Activated T-cell treated with anti-CD3 and anti-CD28 coated beads for 48 hours (primary cell): Measurements from ENCODE around the gene SNTG2.
"Not testable (repeated sequence)": the region's sequence is repeated elsewhere in the genome, so short reads cannot be mapped to it uniquely, and the experiment has no call there.

Source experiments
- DNase-seq: peaks from one replicate; pipeline ENCODE4 v3.0.0-alpha.2; 2020; ENCODE audit warnings: low read depth

The SNTG2 gene

GRCh38 chr2:950080-950966 is at the start of gene SNTG2:
Gene SNTG2, plus strand, starts transcription at chr2:950849. Its CDS starts 148 bp downstream, at chr2:950997.
- peak; percentile 61 for DNase-seq

DNA sequence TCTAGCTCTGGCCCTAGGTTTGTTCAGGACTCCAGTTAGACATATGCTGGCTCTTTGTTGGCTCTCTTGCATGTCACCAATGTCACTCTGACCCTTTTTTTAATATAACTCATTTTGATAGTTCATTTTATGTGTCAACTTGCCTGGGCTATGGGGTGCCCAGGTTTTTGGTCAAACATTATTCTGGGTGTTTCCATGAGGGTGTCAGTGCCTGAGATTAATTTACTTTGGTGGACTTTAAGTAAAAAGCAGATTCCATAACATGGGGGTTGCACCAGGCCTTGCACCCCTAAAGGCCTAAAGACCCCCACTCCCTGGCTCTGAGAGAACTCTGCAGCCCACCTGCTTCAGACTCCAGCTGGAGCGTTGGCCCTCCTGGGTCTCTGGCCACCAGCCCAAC is 48.1 kb upstream of the SNTG2 start:
- DNase-seq, result no peak

DNA sequence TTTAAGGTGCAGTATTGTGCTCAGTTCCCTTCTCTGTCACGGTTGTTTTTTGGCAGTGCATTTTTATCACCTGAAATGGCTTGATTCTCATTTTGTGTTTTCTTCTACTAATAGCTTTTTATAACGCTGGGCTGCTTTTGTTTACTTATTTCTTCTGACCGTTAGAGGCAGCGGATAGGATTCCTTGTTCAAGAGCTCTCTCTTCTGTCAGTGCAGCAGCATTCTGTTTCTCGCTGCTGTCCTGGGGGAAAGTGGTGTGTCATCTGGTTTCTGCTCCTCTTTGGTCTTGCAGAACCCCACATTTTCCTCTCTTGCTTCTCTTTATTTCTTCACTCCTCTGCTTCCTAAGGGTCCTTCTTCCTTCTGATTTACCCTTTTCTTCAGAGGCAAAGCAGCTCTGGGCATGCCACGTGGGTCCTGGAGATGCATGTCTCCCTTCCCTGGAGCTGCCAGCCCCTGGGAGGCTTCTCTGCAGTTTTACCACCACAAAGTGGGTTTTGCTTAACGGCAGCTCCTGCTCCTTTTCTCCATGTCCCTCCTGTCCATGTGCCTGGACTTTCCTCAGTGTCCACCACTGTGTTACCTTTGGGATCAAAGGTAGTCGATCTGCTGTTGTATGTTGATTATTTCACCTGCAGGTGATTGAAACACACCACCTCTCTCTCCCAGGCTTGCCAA is 47.3 kb upstream of the SNTG2 start:
- no peak for DNase-seq

DNA sequence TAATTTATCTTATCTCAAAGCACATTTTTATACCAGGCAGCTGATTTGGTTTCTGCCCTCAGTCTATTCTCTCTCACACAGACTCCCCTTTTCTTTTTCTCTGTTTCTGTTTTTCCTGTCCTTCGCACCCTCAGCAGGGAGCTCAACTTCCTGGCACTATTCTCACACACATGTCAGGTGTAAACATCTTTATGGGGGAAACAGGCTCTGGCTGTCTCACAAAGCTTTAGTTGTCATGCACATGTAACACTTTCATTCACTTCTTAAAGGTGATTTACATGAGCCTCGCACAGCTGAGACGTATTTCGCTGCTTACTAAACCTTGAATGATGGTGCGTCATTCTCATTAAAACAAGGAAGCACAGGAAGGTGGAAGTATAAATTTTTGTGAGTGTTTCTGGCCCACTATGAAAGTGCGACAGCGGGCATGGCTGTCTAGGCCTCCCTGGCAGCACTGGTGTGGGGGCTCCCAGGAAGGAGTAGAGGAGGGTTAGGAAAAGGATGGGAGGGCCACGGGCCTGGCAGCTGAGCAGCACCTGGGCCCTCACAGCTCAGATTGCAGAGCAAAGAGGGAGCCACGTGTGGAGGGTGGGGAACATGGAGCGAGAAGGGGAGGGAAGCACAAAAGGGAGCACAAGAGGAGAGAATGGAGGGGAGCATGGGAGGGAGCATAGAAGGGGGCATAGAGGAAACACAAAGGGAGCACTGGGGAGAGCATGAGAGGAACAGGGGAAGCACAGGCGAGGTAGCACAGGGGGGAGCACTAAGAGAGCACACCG is 46.2 kb upstream of the SNTG2 start:
- no peak for DNase-seq

- DNase-seq, result no peak
Measured at GRCh38 chr2:905091-905832, 45.4 kb upstream of the SNTG2 start.

DNA sequence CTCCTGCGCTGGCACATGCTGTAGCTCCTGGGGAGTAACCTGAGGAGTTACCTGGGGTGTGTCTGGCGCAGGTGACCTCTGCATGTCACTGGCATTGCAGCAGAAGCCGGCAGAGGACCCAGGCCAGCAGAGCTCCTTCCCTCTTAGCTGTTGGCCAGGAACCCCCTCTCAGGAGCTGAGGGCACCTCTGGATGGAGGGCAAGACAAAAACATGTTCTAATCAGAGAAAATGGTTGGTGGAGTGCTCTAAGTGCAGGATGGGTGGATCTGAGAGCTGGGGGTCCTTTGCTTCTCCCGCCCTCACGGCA is 44.9 kb upstream of the SNTG2 start:
- DNase-seq, result no peak

DNA sequence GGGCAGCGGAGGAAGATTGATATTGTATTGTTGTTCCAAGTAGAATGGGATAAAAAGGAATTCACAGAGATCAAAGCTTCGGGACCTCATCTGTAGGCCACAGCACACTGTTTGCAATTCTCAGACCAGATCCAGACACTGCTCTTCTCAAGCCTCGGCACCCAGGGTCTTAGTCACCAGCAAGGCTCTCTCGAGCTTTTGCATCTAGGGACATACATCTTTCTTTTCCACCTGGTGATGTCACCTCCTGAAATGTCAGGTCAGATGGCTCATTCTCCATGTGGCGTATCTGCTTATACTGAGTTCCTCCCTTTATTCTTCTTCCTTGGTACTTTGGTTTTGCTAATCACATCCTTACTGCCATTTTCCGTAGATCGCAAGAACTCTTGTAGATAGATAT is 42.9 kb upstream of the SNTG2 start:
- DNase-seq, result no peak

GRCh38 chr2:908568-908967 is 42.1 kb upstream of the SNTG2 start:
- no peak for DNase-seq

DNA sequence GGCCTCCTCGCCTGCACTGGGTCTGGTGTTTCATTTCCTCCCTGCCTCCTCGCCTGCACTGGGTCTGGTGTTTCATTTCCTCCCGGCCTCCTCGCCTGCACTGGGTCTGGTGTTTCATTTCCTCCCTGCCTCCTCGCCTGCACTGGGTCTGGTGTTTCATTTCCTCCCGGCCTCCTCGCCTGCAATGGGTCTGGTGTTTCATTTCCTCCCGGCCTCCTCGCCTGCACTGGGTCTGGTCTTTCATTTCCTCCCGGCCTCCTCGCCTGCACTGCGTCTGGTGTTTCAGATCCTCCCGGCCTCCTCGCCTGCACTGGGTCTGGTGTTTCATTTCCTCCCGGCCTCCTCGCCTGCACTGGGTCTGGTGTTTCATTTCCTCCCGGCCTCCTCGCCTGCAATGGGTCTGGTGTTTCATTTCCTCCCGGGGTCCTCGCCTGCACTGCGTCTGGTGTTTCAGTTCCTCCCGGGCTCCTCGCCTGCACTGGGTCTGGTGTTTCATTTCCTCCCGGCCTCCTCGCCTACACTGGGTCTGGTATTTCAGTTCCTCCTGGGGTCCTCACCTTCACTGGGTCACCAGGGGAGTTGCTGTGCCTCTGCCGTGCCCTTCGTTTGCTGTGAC is 40.8 kb upstream of the SNTG2 start:
- not testable (repeated sequence) for DNase-seq

DNA sequence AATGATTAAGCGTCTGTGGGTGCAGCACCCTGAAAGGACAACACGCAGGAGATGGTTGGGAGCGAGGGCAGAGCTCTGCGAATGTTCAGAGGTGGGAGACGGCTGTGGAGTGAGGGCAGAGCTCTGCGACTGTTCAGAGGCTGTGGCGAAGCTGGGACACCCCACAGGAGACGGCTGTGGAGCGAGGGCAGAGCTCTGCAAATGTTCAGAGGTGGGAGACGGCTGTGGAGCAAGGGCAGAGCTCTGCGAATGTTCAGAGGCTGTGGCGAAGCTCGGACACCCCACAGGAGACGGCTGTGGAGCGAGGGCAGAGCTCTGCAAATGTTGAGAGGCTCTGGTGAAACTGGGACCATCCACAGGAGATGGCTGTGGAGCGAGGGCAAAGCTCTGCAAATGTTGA is 40.0 kb upstream of the SNTG2 start:
- no peak for DNase-seq

DNA sequence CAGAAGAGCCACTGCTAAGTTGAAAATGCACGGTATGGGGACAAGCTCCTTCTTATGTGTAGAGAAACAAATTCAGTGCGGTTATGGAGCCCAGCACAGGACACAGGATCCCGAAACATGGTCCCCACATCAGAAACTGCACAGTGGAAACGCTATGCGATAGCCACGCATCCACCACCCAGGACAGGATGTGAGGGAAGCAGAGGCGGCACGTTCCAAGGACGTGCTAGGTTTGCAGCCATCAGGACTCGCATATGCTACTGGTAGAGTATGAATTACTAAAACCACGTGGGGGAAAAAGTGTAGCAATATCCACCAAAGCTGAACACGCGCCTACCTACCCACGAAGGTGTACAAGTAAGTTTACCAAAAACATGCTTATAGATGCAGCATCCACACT is 34.7 kb upstream of the SNTG2 start:
- DNase-seq, result no peak

- DNase-seq, result no peak
Measured at GRCh38 chr2:916935-917334, 33.7 kb upstream of the SNTG2 start.

DNA sequence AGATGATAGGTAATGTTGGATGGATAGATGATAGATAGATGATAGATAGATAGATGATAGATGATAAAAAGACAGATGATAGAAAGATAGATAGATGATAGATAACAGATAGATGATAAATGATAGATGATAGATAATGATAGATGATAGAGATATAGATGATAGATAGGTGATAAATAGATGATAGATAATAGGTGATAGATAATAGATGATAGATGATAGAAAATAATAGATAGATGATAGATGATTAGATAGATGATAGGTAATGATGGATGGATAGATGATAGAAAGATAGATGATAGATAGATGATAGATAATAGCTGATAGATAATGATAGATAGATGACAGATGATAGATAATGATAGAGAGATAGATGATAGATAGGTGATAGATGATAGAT is 31.0 kb upstream of the SNTG2 start:
- no peak for DNase-seq

DNA sequence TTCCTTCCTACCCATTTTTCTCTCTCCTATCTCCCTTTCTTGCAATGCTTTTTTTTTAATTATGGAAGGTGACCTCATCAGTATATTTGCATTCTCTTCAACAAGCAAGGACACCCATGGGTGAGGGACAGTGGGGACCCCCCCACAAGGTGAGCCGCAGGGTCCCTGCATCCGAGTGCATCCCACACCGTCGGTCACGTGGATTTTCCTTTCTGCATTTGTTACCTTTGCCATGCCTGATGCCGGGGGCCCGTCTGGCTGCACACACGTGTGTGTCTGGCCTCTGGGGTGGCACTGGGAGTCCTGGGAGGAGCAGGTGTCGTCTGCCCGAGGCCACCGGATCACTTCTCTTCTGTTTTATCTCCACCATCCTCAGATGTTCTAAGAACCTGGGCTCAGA is 30.1 kb upstream of the SNTG2 start:
- no peak for DNase-seq

DNA sequence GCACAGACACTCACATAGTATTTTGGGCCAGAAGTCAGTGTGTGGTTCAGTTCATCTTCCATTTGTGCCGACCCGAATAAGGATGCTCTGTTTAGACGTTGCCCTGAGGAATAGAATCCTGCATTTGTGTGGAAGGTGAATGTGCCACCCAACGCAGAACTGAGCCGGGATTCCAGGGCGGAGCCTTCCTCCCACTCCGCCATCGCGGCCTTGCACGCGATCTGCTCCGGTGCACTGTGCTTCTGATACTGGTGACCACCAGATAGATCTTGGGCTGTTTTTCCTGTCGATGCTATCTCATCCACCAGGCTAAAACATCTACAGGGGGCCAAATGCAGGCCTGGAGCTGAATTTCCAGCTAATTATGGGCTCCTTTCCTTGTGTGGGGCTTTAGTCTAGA is 29.6 kb upstream of the SNTG2 start:
- no peak for DNase-seq

DNA sequence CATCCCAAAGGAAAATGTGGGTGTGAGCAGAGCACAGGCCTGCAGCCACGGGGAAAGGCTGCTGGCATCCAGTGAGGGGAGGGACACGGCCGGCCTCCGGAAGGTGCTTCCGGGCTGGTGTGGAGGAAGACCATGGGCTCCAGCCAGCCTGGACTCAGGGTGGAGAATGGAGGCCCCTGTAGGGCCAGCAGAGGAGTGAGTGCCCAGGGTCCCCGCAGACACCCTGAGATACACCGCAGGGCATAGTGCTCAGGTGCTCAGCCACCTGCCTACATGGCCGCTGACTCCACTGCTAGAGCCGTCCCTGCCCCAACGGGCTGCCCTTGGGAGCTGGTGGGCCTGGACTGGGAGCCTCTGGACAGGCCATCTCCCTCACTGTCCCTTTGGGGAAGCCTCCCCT is 28.5 kb upstream of the SNTG2 start:
- DNase-seq, result no peak

- DNase-seq, result no peak
Measured at GRCh38 chr2:923832-924601, 26.6 kb upstream of the SNTG2 start.

DNA sequence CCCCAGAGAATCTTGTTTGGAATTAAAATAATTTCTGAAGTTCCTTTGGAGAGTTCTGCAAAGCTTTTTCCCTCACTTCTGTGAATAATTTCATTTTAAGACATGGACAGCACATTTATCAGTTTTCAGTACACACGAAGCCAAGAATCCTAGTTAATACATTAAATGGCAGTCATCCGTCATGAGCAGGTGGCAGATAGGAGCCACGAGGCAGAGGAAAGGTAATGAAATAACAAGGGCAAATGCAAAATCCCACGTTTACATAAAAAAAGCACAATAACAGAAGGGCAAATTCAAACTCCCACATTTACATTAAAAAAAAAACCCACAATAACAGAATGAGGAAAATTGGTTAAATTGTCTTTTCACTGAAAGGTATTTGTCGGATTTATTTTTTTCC is 25.9 kb upstream of the SNTG2 start:
- DNase-seq, result no peak

- no peak for DNase-seq
Measured at GRCh38 chr2:925309-925708, 25.3 kb upstream of the SNTG2 start.

DNA sequence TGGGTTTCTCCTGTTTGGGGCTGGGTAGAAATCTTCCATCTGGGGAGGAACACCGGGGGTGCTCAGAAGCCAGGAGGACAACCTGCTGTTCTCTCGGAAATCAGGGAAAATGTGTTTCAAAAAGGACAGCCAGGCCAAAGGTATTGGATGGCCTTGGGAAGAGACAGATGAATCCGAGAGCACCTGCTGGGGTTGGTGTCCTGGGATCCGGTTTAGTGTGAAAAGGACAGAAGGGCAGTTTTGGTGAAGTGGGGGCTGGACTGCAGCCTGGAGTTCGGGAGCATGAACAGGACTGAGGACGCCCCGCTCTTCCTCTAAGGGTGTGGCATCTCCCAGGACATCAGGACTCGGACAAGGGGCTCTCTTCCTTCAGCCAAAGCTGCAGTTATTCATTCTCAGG is 24.9 kb upstream of the SNTG2 start:
- no peak for DNase-seq

GRCh38 chr2:926259-926793 is 24.3 kb upstream of the SNTG2 start:
- no peak for DNase-seq
